Bone marrow (tissue), 2 donors: ENCODE measurements around the gene IRX1.

Experiments
- DNase-seq, 2 donors: peaks; one replicate each; lab custom pipeline; 2025; lab: John Stamatoyannopoulos, UW

IRX1 gene

GRCh38 chr5:3595006-3595961, at the start of gene IRX1:
Gene IRX1 (plus strand): TSS chr5:3595832. CDS start chr5:3596106, 274 bp downstream.
- DNase-seq, result no peak

GRCh38 chr5:3546028-3546427, 49.6 kb upstream of the IRX1 start:
- DNase-seq, result no peak

- DNase-seq, result no peak
Measured at GRCh38 chr5:3564116-3564515, 31.5 kb upstream of the IRX1 start.

- DNase-seq, result no peak
Measured at GRCh38 chr5:3564827-3565518, 30.7 kb upstream of the IRX1 start.

GRCh38 chr5:3584724-3585531, 10.7 kb upstream of the IRX1 start:
- no peak for DNase-seq

- DNase-seq, result no peak
Measured at GRCh38 chr5:3590161-3590966, 5.3 kb upstream of the IRX1 start.

- no peak for DNase-seq
Measured at GRCh38 chr5:3590967-3591900, 4.4 kb upstream of the IRX1 start.

- DNase-seq, result no peak
Measured at GRCh38 chr5:3592298-3592697, 3.3 kb upstream of the IRX1 start.

GRCh38 chr5:3593771-3594509, 1.7 kb upstream of the IRX1 start:
- DNase-seq, result no peak

- no peak for DNase-seq
Measured at GRCh38 chr5:3594510-3595005, 1.1 kb upstream of the IRX1 start.

- DNase-seq, result no peak
Measured at GRCh38 chr5:3596261-3596825, 711 bp downstream of the IRX1 start.

- DNase-seq, result no peak
Measured at GRCh38 chr5:3596857-3597166, 1.2 kb downstream of the IRX1 start.

- no peak for DNase-seq
Measured at GRCh38 chr5:3597167-3598007, 1.8 kb downstream of the IRX1 start.

- no peak for DNase-seq
Measured at GRCh38 chr5:3598207-3598606, 2.6 kb downstream of the IRX1 start.

GRCh38 chr5:3598769-3599211, 3.2 kb downstream of the IRX1 start:
- no peak for DNase-seq

- no peak for DNase-seq
Measured at GRCh38 chr5:3599226-3600105, 3.8 kb downstream of the IRX1 start.
